Measurements from ENCODE around the gene ITPK1.

The ITPK1 gene

GRCh38 chr14:93019970-93020369 is 95.8 kb downstream of the ITPK1 start:
- H3K4me3 ChIP-seq (ENCODE audit: low read depth, low read length), result no peak overlapping the region
- no peak for TF ChIP-seq CTCF (IDR thresholded peaks at IDR 0.05; ENCODE audit: borderline replicate concordance, insufficient read depth, low read depth, low read length)

GRCh38 chr14:93019367-93019843 is 96.3 kb downstream of the ITPK1 start:
- TF ChIP-seq CTCF (IDR thresholded peaks at IDR 0.05; ENCODE audit: borderline replicate concordance, insufficient read depth, low read depth, low read length), result no peak
- H3K4me3 ChIP-seq (ENCODE audit: low read depth, low read length), result no peak overlapping the region

DNA sequence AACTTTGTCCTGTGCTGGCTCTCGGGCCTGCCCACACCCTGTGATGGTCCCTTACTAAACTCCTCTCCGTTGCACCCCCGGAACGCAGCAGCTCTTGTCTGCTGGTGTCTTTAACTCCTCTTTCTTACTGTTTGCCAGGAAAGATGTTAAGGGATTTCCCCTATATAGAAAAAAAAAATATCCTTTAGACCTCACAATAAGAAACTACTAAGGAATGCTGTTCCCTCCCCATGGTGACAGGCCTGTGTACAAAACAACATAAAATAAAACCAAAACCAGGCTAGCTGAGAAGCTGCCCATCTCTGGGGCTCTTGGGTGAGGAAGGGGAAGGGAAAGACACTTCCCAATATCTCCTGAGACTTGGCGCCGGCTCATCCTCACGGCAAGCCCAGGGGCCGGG is 97.4 kb downstream of the ITPK1 start:
- TF ChIP-seq CTCF (IDR thresholded peaks at IDR 0.05; ENCODE audit: borderline replicate concordance, insufficient read depth, low read depth, low read length), result no peak
- H3K4me3 ChIP-seq (ENCODE audit: low read depth, low read length), result no peak overlapping the region

DNA sequence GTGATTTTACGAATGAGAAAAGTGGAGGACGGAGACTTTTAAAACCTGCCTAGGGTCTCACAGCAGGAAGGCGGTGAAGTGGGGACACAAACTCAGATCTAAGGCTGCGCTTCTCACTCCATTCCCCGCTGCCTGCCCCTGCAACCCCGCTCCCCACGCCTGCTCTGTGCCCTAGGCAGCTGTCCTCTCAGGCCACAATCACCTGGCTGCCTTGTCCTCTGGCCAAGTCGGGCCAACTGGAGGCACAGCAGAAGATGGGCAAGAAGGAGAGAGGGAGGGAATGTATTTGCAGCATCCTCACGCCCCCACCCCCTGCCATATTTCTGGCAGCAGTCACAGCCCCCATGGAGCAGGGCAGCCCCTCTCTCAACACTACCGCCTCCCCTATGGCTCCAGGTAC is 97.8 kb downstream of the ITPK1 start:
- H3K4me3 ChIP-seq (ENCODE audit: low read depth, low read length), result no peak overlapping the region
- no peak for TF ChIP-seq CTCF (IDR thresholded peaks at IDR 0.05; ENCODE audit: borderline replicate concordance, insufficient read depth, low read depth, low read length)

DNA sequence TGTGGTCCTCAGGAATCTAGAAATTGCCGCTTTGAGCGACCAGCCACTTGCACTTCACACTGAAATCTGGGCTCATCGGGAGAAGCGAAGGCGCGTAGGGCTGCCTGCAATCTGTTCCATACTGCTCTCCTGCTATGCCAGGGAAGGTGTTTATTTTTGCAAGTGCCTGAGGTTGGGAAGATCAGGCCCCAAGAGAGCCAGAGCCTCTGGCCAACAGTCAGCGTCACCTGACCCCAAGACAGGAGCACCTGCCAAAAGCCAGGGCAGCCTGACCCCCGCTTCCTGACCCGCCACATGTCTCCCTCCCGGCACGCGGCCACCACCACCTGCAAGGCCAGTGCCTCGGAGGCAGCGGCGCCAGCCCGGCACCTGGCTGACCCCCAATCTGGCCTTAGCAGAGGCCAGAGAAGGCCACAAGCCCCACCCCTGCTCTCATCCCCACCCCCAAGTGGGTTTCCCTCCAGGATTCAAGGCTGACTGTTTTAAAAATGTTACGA is 98.4 kb downstream of the ITPK1 start:
- no peak overlapping the region for H3K4me3 ChIP-seq (ENCODE audit: low read depth, low read length)
- TF ChIP-seq CTCF (IDR thresholded peaks at IDR 0.05; ENCODE audit: borderline replicate concordance, insufficient read depth, low read depth, low read length), result no peak

GRCh38 chr14:93016275-93016845 is 99.4 kb downstream of the ITPK1 start:
- no peak for TF ChIP-seq CTCF (IDR thresholded peaks at IDR 0.05; ENCODE audit: borderline replicate concordance, insufficient read depth, low read depth, low read length)
- no peak overlapping the region for H3K4me3 ChIP-seq (ENCODE audit: low read depth, low read length)

DNA sequence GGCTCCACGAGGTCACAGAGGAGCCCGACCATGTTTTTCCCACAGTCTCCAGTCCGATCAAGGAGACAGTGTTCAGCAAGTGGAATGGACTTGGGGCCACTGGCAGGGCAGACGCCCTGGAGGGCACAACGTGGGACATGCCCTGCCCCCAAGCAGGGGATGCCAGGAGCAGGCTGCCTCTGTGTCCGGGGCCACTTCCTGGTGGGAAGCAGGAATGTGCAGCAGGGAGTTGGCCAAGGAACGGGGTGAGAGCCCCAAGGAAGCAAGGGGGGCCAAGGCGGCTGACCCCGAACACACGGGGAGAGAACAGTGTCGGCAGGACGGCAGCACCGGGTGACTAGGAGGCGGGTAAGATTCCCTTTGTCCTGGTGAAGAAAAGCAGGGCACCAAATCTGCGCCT is 100.2 kb downstream of the ITPK1 start:
- no peak overlapping the region for H3K4me3 ChIP-seq (ENCODE audit: low read depth, low read length)

More for the DNA sequence above, 100.2 kb downstream of the ITPK1 start:
- TF ChIP-seq CTCF (IDR thresholded peaks at IDR 0.05; ENCODE audit: borderline replicate concordance, insufficient read depth, low read depth, low read length), result no peak

All from GM12875 (cell line).